IMR-90 (cell line): Measurements from ENCODE around the gene IPMK. TPM values are rescaled to one million over a fixed set of nuclear protein-coding genes. Genes with fewer than 3 reads are reported as not detected.

Experiments
- ATAC-seq: fragments of 200-7000 bp; cut with Tn5 transposase; 2 replicates; pipeline ENCODE4 v1.9.1; 2020; ENCODE audit warnings: low read depth, mild to moderate bottlenecking, moderate library complexity
- BruUV-seq: library from RNA; stranded (reverse); fragments of 400-500 nt; replicated peaks from 2 replicates; lab custom pipeline; 2021; lab: Mats Ljungman, UMichigan
- CTCF ChIA-PET: fragments of 300-600 bp; formaldehyde crosslinking; extraction: SDS; loops from one replicate; lab custom pipeline; 2021; ENCODE audit warnings: antibody characterized with exemption; lab: Yijun Ruan, JAX
- POLR2A ChIA-PET: fragments of 300-600 bp; sonication (Branson Sonifier 250); formaldehyde crosslinking; loops from one replicate; lab custom pipeline; 2022; ENCODE audit warnings: antibody characterized with exemption; ENCODE audit not compliant: unreplicated experiment; lab: Charles Lee
- DNase-seq: peaks from one replicate; pipeline ENCODE4 v3.0.0; 2013
- H2AFZ ChIP-seq: replicated peaks from 2 replicates; pipeline ENCODE3; 2013; ENCODE audit warnings: low read length, mild to moderate bottlenecking; ENCODE audit not compliant: poor library complexity
- H2AK5ac ChIP-seq: 2 replicates; pipeline ENCODE4 v1.6.1; 2013; ENCODE audit warnings: low read depth, low read length, inconsistent platforms
- H2AK9ac ChIP-seq: replicated peaks from 2 replicates; pipeline ENCODE3; 2013; ENCODE audit warnings: mild to moderate bottlenecking, low read depth, low read length, moderate library complexity; ENCODE audit not compliant: poor library complexity
- H2BK120ac ChIP-seq: 2 replicates; pipeline ENCODE4 v1.6.1; 2013; ENCODE audit warnings: low read depth, low read length, inconsistent platforms
- H2BK15ac ChIP-seq: 3 replicates; pipeline ENCODE4 v1.6.1; 2013; ENCODE audit warnings: low read depth, low read length, inconsistent platforms
- H2BK20ac ChIP-seq: 2 replicates; pipeline ENCODE4 v1.6.1; 2013; ENCODE audit warnings: low read depth, mild to moderate bottlenecking, inconsistent platforms, low read length, moderate library complexity
- H2BK5ac ChIP-seq: 2 replicates; pipeline ENCODE4 v1.6.1; 2013; ENCODE audit warnings: mild to moderate bottlenecking, low read depth, low read length, inconsistent platforms; ENCODE audit not compliant: poor library complexity, severe bottlenecking
- H3K14ac ChIP-seq: replicated peaks from 2 replicates; pipeline ENCODE4 v1.6.1; 2013; ENCODE audit warnings: low read depth, low read length, inconsistent platforms
- H3K18ac ChIP-seq: 2 replicates; pipeline ENCODE4 v1.6.1; 2013; ENCODE audit warnings: low read depth, low read length, control low read depth
- H3K23ac ChIP-seq: 2 replicates; pipeline ENCODE4 v1.6.1; 2013; ENCODE audit warnings: low read depth, low read length, inconsistent platforms
- H3K27ac ChIP-seq: 2 replicates; pipeline ENCODE4 v1.5.1; 2013; ENCODE audit warnings: mild to moderate bottlenecking, control low read depth, low read length; ENCODE audit not compliant: insufficient read depth
- H3K27me3 ChIP-seq: 2 replicates; pipeline ENCODE4 v1.6.1; 2013; ENCODE audit warnings: low read length; ENCODE audit not compliant: control insufficient read depth, insufficient read depth
- H3K36me3 ChIP-seq: 2 replicates; pipeline ENCODE4 v1.6.1; 2013; ENCODE audit warnings: low read length, mixed read lengths; ENCODE audit not compliant: control insufficient read depth, insufficient read depth
- H3K4ac ChIP-seq: 2 replicates; pipeline ENCODE4 v1.6.1; 2013; ENCODE audit warnings: low read depth, low read length, inconsistent platforms
- H3K4me1 ChIP-seq: 2 replicates; pipeline ENCODE4 v1.6.1; 2013; ENCODE audit warnings: low read length, mixed read lengths; ENCODE audit not compliant: control insufficient read depth, insufficient read depth
- H3K4me2 ChIP-seq: 2 replicates; pipeline ENCODE4 v1.6.1; 2013; ENCODE audit warnings: low read depth, mild to moderate bottlenecking, control low read depth, low read length, moderate library complexity
- H3K4me3 ChIP-seq: 2 replicates; pipeline ENCODE4 v1.5.1; 2013; ENCODE audit warnings: low read depth, mild to moderate bottlenecking, control low read depth, low read length, moderate library complexity; ENCODE audit not compliant: insufficient read depth
- H3K56ac ChIP-seq: 2 replicates; pipeline ENCODE4 v1.6.1; 2013; ENCODE audit warnings: low read length, inconsistent platforms; ENCODE audit not compliant: insufficient read depth; ENCODE audit errors: extremely low read depth
- H3K79me1 ChIP-seq, 2 experiments: 2 replicates each; pipeline ENCODE4 v1.6.1; 2013; ENCODE audit warnings: low read length in 2 of 2, inconsistent platforms in 1 of 2, low read depth in 1 of 2
- H3K9ac ChIP-seq: 2 replicates; pipeline ENCODE4 v1.6.1; 2013; ENCODE audit warnings: low read depth, low read length, control low read depth
- H3K9me1 ChIP-seq: 2 replicates; pipeline ENCODE4 v1.6.1; 2013; ENCODE audit warnings: low read length, inconsistent platforms; ENCODE audit not compliant: insufficient read depth
- H3K9me3 ChIP-seq: 2 replicates; pipeline ENCODE4 v1.6.1; 2013; ENCODE audit warnings: low read length; ENCODE audit not compliant: control insufficient read depth, insufficient read depth
- H4K20me1 ChIP-seq: 2 replicates; pipeline ENCODE4 v1.6.1; 2013; ENCODE audit warnings: low read length, inconsistent platforms; ENCODE audit not compliant: insufficient read depth
- H4K5ac ChIP-seq: 2 replicates; pipeline ENCODE4 v1.6.1; 2013; ENCODE audit warnings: mild to moderate bottlenecking, low read depth, low read length, control low read depth
- H4K8ac ChIP-seq, 2 experiments: 2 replicates each; pipeline ENCODE4 v1.6.1; 2013; ENCODE audit warnings: low read depth in 2 of 2, low read length in 2 of 2, control low read depth in 1 of 2, inconsistent platforms in 1 of 2
- H4K91ac ChIP-seq: 2 replicates; pipeline ENCODE4 v1.6.1; 2013; ENCODE audit warnings: low read depth, low read length, inconsistent platforms; ENCODE audit not compliant: insufficient read depth
- BHLHE40 ChIP-seq: fragments of 150-350 bp; IDR thresholded peaks from 2 replicates; pipeline ENCODE4 v1.6.1; 2016; ENCODE audit warnings: mild to moderate bottlenecking, low read depth, low read length
- CEBPB ChIP-seq: IDR thresholded peaks from 2 replicates; pipeline ENCODE4 v1.6.1; 2012; ENCODE audit warnings: low read depth, low read length, improper control_type of control experiment
- CHD1 ChIP-seq: IDR thresholded peaks from 2 replicates; pipeline ENCODE4 v1.6.1; 2012; ENCODE audit warnings: low read depth, low read length, improper control_type of control experiment
- FOS ChIP-seq: fragments of 150-350 bp; IDR thresholded peaks from 2 replicates; pipeline ENCODE4 v1.6.1; 2016; ENCODE audit warnings: low read depth, low read length
- MAFK ChIP-seq: IDR thresholded peaks from 2 replicates; pipeline ENCODE4 v1.6.1; 2012; ENCODE audit warnings: low read depth, low read length, improper control_type of control experiment
- MAZ ChIP-seq: IDR thresholded peaks from 2 replicates; pipeline ENCODE4 v1.6.1; 2012; ENCODE audit warnings: low read depth, mild to moderate bottlenecking, low read length, improper control_type of control experiment, moderate library complexity, borderline replicate concordance
- MXI1 ChIP-seq: IDR thresholded peaks from 2 replicates; pipeline ENCODE4 v1.6.1; 2012; ENCODE audit warnings: low read depth, mild to moderate bottlenecking, low read length, moderate library complexity, borderline replicate concordance
- NFE2L2 ChIP-seq: fragments of 150-350 bp; IDR thresholded peaks from 2 replicates; pipeline ENCODE4 v1.6.1; 2016; ENCODE audit warnings: low read depth, mild to moderate bottlenecking, low read length
- POLR2A ChIP-seq: IDR thresholded peaks from 2 replicates; pipeline ENCODE4 v1.6.1; 2012; ENCODE audit warnings: mild to moderate bottlenecking, low read depth, low read length
- RFX5 ChIP-seq: IDR thresholded peaks from 2 replicates; pipeline ENCODE4 v1.8.0; 2012; ENCODE audit warnings: low read depth, mild to moderate bottlenecking, low read length, moderate library complexity
- SMC3 ChIP-seq: fragments of 150-350 bp; IDR thresholded peaks from 2 replicates; pipeline ENCODE4 v1.6.1; 2016; ENCODE audit warnings: low read depth, mild to moderate bottlenecking, antibody characterized with exemption, low read length, moderate library complexity
- USF2 ChIP-seq: fragments of 150-350 bp; IDR thresholded peaks from 2 replicates; pipeline ENCODE4 v1.6.1; 2017; ENCODE audit warnings: mild to moderate bottlenecking, antibody characterized with exemption, low read length, low read depth
- WGBS, 2 experiments: methylation state at CpG; one replicate each; pipeline versions ENCODE4 v1.1.5 to v1.1.7; 2013; ENCODE audit warnings: missing lambda C conversion rate in 2 of 2; ENCODE audit not compliant: insufficient read length in 1 of 2; ENCODE audit errors: extremely low coverage in 2 of 2; 5-methylcytosine and 5-hydroxymethylcytosine counted together
- dilution Hi-C: fragments of 300-500 bp; cut with HindIII; formaldehyde crosslinking; loops from one replicate; pipeline ENCODE4 v1.14.3; 2018; ENCODE audit warnings: low sequenced_read_pairs; ENCODE audit not compliant: unreplicated experiment
- in situ Hi-C: fragments of 300-500 bp; cut with MboI; formaldehyde crosslinking; loops from 3 replicates; pipeline ENCODE4 v1.14.3; 2019; ENCODE audit warnings: low sequenced_read_pairs, inconsistent platforms, mixed read lengths
- intact Hi-C: fragments of 100-400 bp; cut with micrococcal nuclease; formaldehyde crosslinking; loops from 2 replicates; pipeline ENCODE4 v1.10.0; 2022
- polyA plus RNA-seq, 3 experiments: library from polyadenylated mRNA; depleted of rRNA; stranded (reverse); fragments of >200 nt; gene quantifications; 2 replicates each; pipeline ENCODE4 v1.2.3, GENCODE V29; 2012; ENCODE audit warnings: low replicate concordance in 1 of 3
- total RNA-seq: library from RNA; depleted of rRNA; stranded (reverse); fragments of >200 nt; gene quantifications from 2 replicates; pipeline ENCODE4 v1.2.3, GENCODE V29; 2012
- TF ChIP-seq, protein P1 (sequence below): conservative IDR thresholded peaks from 2 replicates; pipeline ENCODE4 v1.5.1; 2012; ENCODE audit warnings: mild to moderate bottlenecking, low read depth, low read length, improper control_type of control experiment

IPMK gene
- total and polyA plus RNA-seq, 2 of the 4 experiments (the other 2 are of a cell fraction) = 0.89 to 2.0 TPM

- DNase-seq (peak; percentile 95), ATAC-seq (peak; percentile 86)
- no peak overlapping the region for H3K4ac ChIP-seq
- no peak overlapping the region for H3K14ac ChIP-seq
- no peak overlapping the region for H3K4me3 ChIP-seq
- no peaks in the 10 kb centered on the region for H3K79me1 ChIP-seq
- no peak overlapping the region for H3K27ac ChIP-seq
- H2AK9ac ChIP-seq = no peak overlapping the region
- no peak overlapping the region for H4K5ac ChIP-seq
- H2BK20ac ChIP-seq = no peak overlapping the region
- H2BK5ac ChIP-seq = no peak overlapping the region
- H3K27me3 ChIP-seq = peaks cover 10% of the 10 kb centered on the region
- H3K9me3 ChIP-seq = no peaks in the 10 kb centered on the region
- no peak overlapping the region for H2BK15ac ChIP-seq
- H3K4me2 ChIP-seq = no peak overlapping the region
- H4K20me1 ChIP-seq = no peaks in the 10 kb centered on the region
- H3K56ac ChIP-seq = no peak overlapping the region
- no peak overlapping the region for H3K18ac ChIP-seq
- in situ Hi-C loops = no loop called here
- 0% methylated on average over 4 of the region's 7 CpGs; no CpG with 5 or more reads in 1 of the 2 experiments for WGBS, 2 experiments
- intact Hi-C loops = no loop called here
- TF ChIP-seq FOS (peak; percentile 86), MAZ (no peak), POLR2A (no peak), MXI1 (no peak), MAFK (peak; percentile 37; the same call in 1 of the 2 replicates), CEBPB (peak; percentile 96), NFE2L2 (no peak), RFX5 (no peak), USF2 (no peak), CHD1 (no peak), BHLHE40 (peak; percentile 47; the same call in 1 of the 2 replicates), SMC3 (no peak)
- TF ChIP-seq, protein P1, sequence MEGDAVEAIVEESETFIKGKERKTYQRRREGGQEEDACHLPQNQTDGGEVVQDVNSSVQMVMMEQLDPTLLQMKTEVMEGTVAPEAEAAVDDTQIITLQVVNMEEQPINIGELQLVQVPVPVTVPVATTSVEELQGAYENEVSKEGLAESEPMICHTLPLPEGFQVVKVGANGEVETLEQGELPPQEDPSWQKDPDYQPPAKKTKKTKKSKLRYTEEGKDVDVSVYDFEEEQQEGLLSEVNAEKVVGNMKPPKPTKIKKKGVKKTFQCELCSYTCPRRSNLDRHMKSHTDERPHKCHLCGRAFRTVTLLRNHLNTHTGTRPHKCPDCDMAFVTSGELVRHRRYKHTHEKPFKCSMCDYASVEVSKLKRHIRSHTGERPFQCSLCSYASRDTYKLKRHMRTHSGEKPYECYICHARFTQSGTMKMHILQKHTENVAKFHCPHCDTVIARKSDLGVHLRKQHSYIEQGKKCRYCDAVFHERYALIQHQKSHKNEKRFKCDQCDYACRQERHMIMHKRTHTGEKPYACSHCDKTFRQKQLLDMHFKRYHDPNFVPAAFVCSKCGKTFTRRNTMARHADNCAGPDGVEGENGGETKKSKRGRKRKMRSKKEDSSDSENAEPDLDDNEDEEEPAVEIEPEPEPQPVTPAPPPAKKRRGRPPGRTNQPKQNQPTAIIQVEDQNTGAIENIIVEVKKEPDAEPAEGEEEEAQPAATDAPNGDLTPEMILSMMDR = no peak
- dilution Hi-C loops = no loop called here
- H2AK5ac ChIP-seq = no peak overlapping the region
- no peak overlapping the region for H4K8ac ChIP-seq
- H4K91ac ChIP-seq = no peak overlapping the region
- H2BK120ac ChIP-seq = no peak overlapping the region
- no peak overlapping the region for H3K9ac ChIP-seq
- H3K36me3 ChIP-seq = no peaks in the 10 kb centered on the region
- no peak overlapping the region for H3K23ac ChIP-seq
- H3K4me1 ChIP-seq = no peaks in the 10 kb centered on the region
- POLR2A ChIA-PET = no interaction called here
- BruUV-seq = no TSS peak
- no peaks in the 10 kb centered on the region; the same call in 1 of the 2 replicates for H3K9me1 ChIP-seq
- CTCF ChIA-PET = interaction anchor here (0.6 kb wide), 1 partner anchor 224 kb away, joined by 3 read pairs; no protein-coding TSS in a partner anchor
- no peak overlapping the region for H2AFZ ChIP-seq
These were observed 110.5 kb downstream of the IPMK start for GRCh38 chr10:58157076-58157766.
